Right atrium auricular region (tissue), 2 donors: ENCODE results near the gene METRNL. TPM values are rescaled to one million over a fixed set of nuclear protein-coding genes. Genes with fewer than 3 reads are reported as not detected.

Source experiments
- DNase-seq: peaks from one replicate; pipeline ENCODE4 v3.0.0-alpha.2; 2019; ENCODE audit warnings: low spot score
- H3K27ac ChIP-seq, 2 donors: fragments of 200-600 bp; sonication (generic); 1 replicate in 1 of 2; 2 replicates in 1 of 2; pipeline ENCODE4 v1.5.1; 2016 to 2019
- H3K27me3 ChIP-seq, 2 donors: fragments of 200-600 bp; sonication (generic); one replicate each; pipeline versions ENCODE4 v1.5.1 to v1.6.0; 2017 to 2019
- H3K36me3 ChIP-seq: fragments of 200-600 bp; sonication (generic); one replicate; pipeline ENCODE4 v1.5.1; 2016
- H3K4me1 ChIP-seq, 2 donors: fragments of 200-600 bp; sonication (generic); one replicate each; pipeline versions ENCODE4 v1.5.1 to v1.6.0; 2017 to 2019
- H3K4me3 ChIP-seq, 2 donors: fragments of 200-600 bp; sonication (generic); 1 replicate in 1 of 2; 2 replicates in 1 of 2; pipeline ENCODE4 v1.5.1; 2017 to 2019; ENCODE audit warnings: mild to moderate bottlenecking in 1 of 2, moderate library complexity in 1 of 2
- H3K9me3 ChIP-seq, 2 donors: fragments of 200-600 bp; sonication (generic); one replicate each; pipeline ENCODE4 v1.5.1; 2019
- total RNA-seq, 2 donors: library from RNA; depleted of rRNA; stranded (reverse); fragments of >200 nt; gene quantifications; one replicate each; pipeline ENCODE4 v1.1.0, GENCODE V29; 2016
- TF ChIP-seq, protein P1 (sequence below), 2 donors: fragments of 200-600 bp; sonication (generic); IDR thresholded peaks; one replicate each; pipeline ENCODE4 v1.5.1; 2019; ENCODE audit warnings: antibody characterized with exemption in 2 of 2

METRNL gene
- total RNA-seq, 2 donors from 2014 or later = 62.9 to 104 TPM

DNA sequence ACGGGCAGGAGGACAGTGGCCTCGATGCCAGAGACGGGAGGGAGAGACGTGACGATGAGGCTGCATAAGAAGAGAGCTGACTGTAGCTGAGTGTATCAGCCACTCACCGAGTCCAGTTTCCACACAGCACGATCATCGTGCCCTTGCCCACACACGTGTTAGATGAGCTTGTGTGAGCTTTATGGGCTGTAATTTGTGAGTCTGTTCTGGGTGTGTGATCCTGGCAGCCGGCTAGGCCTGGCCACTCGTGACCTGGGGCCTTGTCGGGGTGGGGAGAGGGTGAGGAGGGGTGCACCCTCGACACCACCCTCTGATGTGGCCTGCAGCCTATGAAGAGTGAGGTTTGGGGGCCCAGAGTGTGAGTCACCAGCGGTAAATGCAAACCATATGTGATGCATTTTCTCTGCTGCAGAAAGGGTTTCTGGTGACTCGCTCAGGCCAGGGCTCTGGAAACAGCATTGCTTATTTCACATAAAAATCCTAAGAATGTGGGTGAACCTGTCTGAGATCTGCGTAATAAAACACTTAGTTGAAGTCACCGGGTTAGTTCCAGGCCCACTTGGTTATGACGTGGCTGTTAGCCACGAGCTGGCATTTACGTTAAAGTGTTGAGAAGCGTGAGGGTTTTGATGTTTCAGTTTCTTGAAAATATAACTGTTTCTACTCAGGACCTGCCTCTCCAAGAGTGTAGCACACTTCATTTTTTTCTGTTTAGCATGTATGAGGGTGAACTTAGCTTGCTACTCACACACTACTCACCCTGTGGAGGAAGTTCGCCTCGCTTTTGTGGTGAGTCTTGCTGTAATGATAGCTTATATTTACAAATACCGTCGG, 4.2 kb downstream of the METRNL start:
- no peaks in the 10 kb centered on the region for H3K27me3 ChIP-seq
- peaks cover 0 to 81% of the 10 kb centered on the region in 2 donors for H3K4me1 ChIP-seq
- TF ChIP-seq, protein P1, sequence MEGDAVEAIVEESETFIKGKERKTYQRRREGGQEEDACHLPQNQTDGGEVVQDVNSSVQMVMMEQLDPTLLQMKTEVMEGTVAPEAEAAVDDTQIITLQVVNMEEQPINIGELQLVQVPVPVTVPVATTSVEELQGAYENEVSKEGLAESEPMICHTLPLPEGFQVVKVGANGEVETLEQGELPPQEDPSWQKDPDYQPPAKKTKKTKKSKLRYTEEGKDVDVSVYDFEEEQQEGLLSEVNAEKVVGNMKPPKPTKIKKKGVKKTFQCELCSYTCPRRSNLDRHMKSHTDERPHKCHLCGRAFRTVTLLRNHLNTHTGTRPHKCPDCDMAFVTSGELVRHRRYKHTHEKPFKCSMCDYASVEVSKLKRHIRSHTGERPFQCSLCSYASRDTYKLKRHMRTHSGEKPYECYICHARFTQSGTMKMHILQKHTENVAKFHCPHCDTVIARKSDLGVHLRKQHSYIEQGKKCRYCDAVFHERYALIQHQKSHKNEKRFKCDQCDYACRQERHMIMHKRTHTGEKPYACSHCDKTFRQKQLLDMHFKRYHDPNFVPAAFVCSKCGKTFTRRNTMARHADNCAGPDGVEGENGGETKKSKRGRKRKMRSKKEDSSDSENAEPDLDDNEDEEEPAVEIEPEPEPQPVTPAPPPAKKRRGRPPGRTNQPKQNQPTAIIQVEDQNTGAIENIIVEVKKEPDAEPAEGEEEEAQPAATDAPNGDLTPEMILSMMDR (IDR thresholded peaks at IDR 0.05) = no peak
- DNase-seq = no peak
- H3K27ac ChIP-seq = peak overlapping the region; percentile 83 to 91
- no peaks in the 10 kb centered on the region for H3K9me3 ChIP-seq
- H3K36me3 ChIP-seq = peaks cover 14% of the 10 kb centered on the region
- H3K4me3 ChIP-seq = no peak overlapping the region

- Histone ChIP-seq H3K4me1 (peaks cover 0 to 82% of the 10 kb centered on the region in 2 donors), H3K27ac (peak overlapping the region; percentile 83 to 91), H3K27me3 (no peaks in the 10 kb centered on the region), H3K4me3 (no peak overlapping the region), H3K36me3 (peaks cover 14% of the 10 kb centered on the region), H3K9me3 (no peaks in the 10 kb centered on the region)
- TF ChIP-seq, protein P1 (IDR thresholded peaks at IDR 0.05) = no peak
- DNase-seq = no peak
These were observed 4.8 kb downstream of the METRNL start for GRCh38 chr17:83084214-83084613.

GRCh38 chr17:83084621-83085056, 5.2 kb downstream of the METRNL start:
- Histone ChIP-seq H3K36me3 (peaks cover 14% of the 10 kb centered on the region), H3K27me3 (no peaks in the 10 kb centered on the region), H3K4me3 (no peak overlapping the region), H3K4me1 (peaks cover 0 to 86% of the 10 kb centered on the region in 2 donors), H3K9me3 (no peaks in the 10 kb centered on the region), H3K27ac (peak overlapping the region; percentile 83 to 91)
- no peak for DNase-seq
- TF ChIP-seq, protein P1 (IDR thresholded peaks at IDR 0.05) = no peak

DNA sequence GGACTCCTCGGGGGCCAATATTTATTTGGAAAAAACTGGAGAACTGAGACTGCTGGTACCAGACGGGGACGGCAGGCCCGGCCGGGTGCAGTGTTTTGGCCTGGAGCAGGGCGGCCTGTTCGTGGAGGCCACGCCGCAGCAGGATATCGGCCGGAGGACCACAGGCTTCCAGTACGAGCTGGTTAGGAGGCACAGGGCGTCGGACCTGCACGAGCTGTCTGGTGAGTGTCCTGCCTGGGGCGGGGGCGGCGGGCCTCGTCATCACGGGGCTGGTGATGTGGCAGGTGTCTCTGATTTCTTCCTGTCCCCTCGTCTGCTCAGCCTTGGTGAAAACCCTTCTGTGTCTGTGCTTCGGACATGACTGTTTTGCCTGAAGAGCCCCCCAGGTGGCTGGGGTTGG, 5.7 kb downstream of the METRNL start:
- DNase-seq = no peak

GRCh38 chr17:83085526-83086198, 6.3 kb downstream of the METRNL start:
- no peak for DNase-seq
- peak overlapping the region in 1 of 2 donors; percentile 91 for H3K27ac ChIP-seq
- no peaks in the 10 kb centered on the region for H3K27me3 ChIP-seq
- no peaks in the 10 kb centered on the region for H3K9me3 ChIP-seq
- TF ChIP-seq, protein P1 (IDR thresholded peaks at IDR 0.05) = no peak
- H3K4me1 ChIP-seq = peaks cover 0 to 92% of the 10 kb centered on the region in 2 donors
- no peak overlapping the region for H3K4me3 ChIP-seq
- H3K36me3 ChIP-seq = peaks cover 17% of the 10 kb centered on the region

More for the DNA sequence above, 5.7 kb downstream of the METRNL start:
- no peak overlapping the region for H3K4me3 ChIP-seq
- no peaks in the 10 kb centered on the region for H3K9me3 ChIP-seq
- TF ChIP-seq, protein P1 (IDR thresholded peaks at IDR 0.05) = no peak
- peak overlapping the region in 1 of 2 donors; percentile 91 for H3K27ac ChIP-seq
- peaks cover 14% of the 10 kb centered on the region for H3K36me3 ChIP-seq
- peaks cover 0 to 89% of the 10 kb centered on the region in 2 donors for H3K4me1 ChIP-seq
- H3K27me3 ChIP-seq = no peaks in the 10 kb centered on the region
